Measurements from ENCODE around the gene SLC7A7.
"Not testable (repeated sequence)": the region's sequence is repeated elsewhere in the genome, so short reads cannot be mapped to it uniquely, and the experiment has no call there.

SLC7A7 gene

DNA sequence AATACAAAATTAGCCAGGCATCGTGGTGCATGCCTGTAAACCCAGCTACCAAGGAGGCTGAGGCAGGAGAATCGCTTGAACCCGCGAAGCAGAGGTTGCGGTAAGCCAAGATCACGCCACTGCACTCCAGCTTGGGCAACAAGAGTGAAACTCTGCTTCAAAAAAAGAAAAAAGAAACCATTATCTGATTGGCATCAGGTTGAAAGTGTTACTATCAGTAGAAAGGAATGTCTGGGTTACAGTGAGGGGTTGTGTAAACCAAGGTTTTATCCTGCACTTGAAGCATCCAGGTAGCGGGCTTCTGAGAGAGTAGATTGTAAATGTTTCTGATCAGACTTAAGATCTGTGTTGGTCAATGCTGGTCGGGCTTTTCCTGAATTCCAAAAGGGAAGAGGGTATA, 62.8 kb downstream of the SLC7A7 start:
- no peak for DNase-seq (ENCODE audit: low spot score)

GRCh38 chr14:22748631-22749068, 66.6 kb downstream of the SLC7A7 start:
- no peak for DNase-seq (ENCODE audit: low spot score)

DNA sequence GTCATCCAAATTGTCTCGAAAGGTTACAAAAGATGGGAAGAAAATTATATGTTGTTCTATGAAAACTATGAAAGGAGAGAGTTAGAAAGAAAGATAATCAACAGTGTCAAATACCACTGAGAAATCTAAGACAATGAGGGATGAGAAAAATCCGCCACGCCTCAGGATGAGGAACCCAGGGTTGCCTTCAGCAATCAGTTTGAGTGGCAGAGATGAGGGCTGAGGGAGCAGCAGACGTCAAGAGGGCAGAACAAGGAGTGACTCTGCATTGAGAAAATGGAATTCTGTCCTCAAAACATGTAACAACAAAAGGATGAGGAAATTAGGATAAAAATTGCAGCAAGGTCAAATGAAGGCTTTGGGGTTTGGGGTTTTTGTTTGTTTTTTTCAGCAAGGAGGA, 67.0 kb downstream of the SLC7A7 start:
- no peak for DNase-seq (ENCODE audit: low spot score)

DNA sequence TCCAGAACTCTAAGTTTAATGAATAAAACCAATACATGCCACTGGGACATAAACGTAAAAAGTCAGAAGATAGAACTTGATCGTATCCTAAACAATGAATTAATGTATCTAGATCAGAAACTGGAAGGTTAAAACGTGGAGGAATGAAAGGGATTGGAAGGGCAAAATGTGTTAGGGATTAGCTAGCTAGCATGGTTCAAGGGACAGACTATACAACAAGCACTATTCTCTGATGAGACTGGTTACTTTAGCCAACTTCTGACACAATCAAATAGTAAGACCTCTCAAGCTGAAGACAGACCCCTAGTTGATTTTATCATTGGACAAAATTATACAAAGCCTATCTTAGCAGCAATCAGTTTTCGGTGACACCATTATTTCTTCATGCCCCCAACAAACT, 67.5 kb downstream of the SLC7A7 start:
- no peak for DNase-seq (ENCODE audit: low spot score)

DNA sequence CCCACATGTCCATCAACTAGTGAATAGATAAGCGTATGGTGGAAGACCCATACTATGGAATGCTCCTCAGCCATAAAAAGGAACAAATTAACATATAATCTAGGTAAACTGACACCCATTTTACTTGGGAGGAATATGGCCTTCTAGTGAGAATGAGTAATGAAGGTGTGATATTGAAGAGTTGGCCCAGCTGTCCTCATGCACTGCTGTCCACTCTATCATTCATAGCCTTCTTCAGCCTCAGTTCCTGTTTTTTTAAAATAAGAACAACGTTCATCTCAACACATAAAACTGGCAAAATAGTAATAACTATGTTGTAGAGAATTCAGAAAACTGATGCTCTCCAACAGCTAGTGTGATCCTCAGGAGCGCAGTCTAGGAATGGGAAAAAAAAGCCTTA, 75.2 kb downstream of the SLC7A7 start:
- DNase-seq (ENCODE audit: low spot score), result no peak

DNA sequence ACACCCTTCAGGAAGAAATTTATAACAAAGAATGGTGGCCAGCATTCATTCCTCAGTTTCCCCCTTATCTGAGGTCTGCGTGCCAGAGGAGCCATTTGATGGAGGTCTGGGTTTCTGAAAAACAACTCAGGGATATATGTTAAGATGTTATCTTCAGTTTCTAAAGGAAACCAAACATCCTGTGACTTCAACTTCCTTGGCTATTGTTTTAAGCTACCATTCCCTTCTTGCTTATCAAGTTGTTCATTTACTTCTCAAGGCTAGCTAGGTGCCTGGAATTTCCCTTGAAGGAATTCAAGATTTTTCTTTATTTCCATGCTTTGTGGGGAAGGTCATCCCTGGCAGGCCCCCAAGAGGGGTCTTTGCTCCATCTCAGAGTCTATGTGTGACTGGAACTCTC, 75.8 kb downstream of the SLC7A7 start:
- DNase-seq (ENCODE audit: low spot score), result no peak

- no peak for DNase-seq (ENCODE audit: low spot score)
Measured at GRCh38 chr14:22737052-22737451, 78.2 kb downstream of the SLC7A7 start.

GRCh38 chr14:22736384-22736783, 78.9 kb downstream of the SLC7A7 start:
- not testable (repeated sequence) for DNase-seq (ENCODE audit: low spot score)

DNA sequence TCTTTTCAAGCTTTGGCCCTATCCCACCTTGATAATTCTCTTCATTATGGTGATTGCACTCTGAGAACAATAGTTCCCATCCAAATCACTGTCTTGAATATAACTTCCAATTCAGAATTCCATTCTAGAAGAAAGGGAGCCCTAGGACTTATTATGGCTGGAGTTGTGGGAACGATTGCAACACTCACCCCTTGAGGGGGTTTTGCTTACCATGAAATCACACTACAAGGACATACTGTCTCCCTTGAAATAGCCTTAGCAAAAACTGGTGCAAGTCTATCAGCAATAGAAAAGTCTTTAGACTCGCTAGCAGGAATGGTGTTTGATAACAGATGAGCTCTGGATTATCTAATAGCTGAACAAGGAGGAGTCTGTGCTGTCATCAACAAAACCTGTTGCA, 80.1 kb downstream of the SLC7A7 start:
- DNase-seq (ENCODE audit: low spot score), result no peak

DNA sequence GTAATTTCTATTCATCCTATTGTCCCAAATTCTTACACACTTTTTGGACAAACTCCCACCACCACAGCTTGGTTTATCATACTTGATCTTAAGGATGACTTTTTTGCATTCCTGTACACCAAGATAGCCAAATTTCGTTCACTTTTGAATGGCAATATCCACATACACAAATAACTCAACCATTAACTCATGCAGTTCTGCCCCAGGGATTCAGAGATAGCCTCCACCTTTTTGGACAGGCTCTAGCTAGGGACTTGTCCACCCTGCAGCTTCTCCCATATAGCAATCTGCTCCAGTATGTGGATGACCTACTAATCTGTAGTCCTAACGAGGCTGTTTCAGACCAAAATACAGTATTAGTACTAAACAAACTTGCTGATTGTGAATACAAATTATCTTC, 81.4 kb downstream of the SLC7A7 start:
- DNase-seq (ENCODE audit: low spot score), result no peak

DNA sequence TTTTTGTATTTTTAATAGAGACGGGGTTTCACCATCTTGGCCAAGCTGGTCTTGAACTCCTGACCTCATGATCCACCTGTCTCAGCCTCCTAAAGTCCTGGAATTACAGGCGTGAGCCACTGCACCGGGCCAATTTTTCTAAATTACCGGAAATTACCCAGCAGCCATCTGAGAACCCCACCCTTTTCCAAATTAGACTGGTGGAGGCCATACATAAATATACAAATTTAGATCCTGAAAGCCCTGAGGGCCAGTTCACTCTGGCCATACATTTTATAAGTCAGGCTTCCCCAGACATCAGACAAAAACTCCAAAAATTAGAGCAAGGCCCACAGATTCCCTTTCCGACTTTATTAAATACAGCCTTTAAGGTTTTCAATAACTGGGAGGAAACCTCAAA, 83.2 kb downstream of the SLC7A7 start:
- not testable (repeated sequence) for DNase-seq (ENCODE audit: low spot score)

DNA sequence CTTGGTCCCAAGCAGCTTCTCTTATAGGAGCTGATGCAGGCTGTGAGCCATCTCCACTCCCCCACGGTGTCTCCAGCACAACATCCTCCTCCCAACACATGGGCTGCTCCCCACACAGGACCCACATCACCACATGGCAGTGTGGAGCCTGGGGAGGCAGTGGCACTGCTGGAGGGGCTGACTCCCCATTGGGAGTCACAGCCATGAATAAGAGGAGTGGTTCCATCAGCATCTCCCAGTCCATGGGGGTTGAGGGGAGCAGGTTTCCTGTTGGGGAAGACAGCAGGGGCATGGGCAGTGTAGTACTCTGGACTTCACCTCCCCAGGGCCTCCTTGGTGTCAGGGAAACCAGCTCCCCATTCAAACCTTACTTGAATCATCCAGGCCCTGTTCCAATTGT, 89.2 kb downstream of the SLC7A7 start:
- no peak for DNase-seq (ENCODE audit: low spot score)

GRCh38 chr14:22725374-22725773, 89.9 kb downstream of the SLC7A7 start:
- DNase-seq (ENCODE audit: low spot score), result not testable (repeated sequence)

- not testable (repeated sequence) for DNase-seq (ENCODE audit: low spot score)
Measured at GRCh38 chr14:22724847-22725246, 90.4 kb downstream of the SLC7A7 start.

DNA sequence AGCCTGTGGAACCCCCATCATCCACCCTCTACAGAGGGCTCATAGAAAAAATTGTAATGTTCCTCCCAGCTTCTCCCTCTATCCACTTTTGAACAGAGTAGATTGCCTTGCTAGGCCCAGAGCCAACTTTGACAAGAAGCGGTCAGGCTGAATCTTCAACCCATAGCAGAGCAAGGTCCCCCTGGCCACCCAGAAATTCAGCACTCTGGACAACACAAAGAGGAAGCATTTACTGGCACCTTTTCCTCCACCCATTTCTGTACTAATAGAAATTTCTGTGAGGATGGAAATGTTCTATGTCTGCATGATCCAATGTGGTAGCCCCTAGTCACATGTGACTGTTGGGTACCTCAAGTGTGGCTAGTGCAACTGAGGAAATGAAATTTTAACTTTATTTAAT, 91.4 kb downstream of the SLC7A7 start:
- no peak for DNase-seq (ENCODE audit: low spot score)

All from cerebellar cortex (tissue), 1 donor.